Keratinocyte (primary cell): Measurements from ENCODE around the gene NAALADL2. TPM values are rescaled to one million over a fixed set of nuclear protein-coding genes. Genes with fewer than 3 reads are reported as not detected.
A peak's percentile ranks its signal among the peaks of the same experiment; 100 is the strongest.

Source experiments
- DNase-seq: peaks from one replicate; pipeline ENCODE4 v3.0.0-alpha.2; 2011; ENCODE audit warnings: low read depth, missing footprints, low spot score
- FAIRE-seq: peaks from 2 replicates; lab custom pipeline; 2011; peaks lifted over from hg19 to GRCh38; lab: Jason Lieb, UNC
- H2AFZ ChIP-seq: 2 replicates; pipeline ENCODE4 v1.6.0; 2012; ENCODE audit warnings: low read length, control low read depth, inconsistent platforms; ENCODE audit not compliant: control insufficient read depth
- H3K27ac ChIP-seq: 2 replicates; pipeline ENCODE4 v1.5.1; 2011; ENCODE audit warnings: low read length; ENCODE audit not compliant: control insufficient read depth, insufficient read depth
- H3K27me3 ChIP-seq: 3 replicates; pipeline ENCODE4 v1.6.0; 2011; ENCODE audit warnings: low read length; ENCODE audit not compliant: control insufficient read depth, insufficient read depth; ENCODE audit errors: extremely low read depth
- H3K36me3 ChIP-seq, 2 experiments: 2 replicates in 1 of 2; 3 replicates in 1 of 2; pipeline ENCODE4 v1.5.1; 2011; ENCODE audit warnings: low read length in 2 of 2, mild to moderate bottlenecking in 1 of 2; ENCODE audit not compliant: control insufficient read depth in 2 of 2, insufficient read depth in 2 of 2; ENCODE audit errors: extremely low read depth in 1 of 2
- H3K4me1 ChIP-seq: 3 replicates; pipeline ENCODE4 v1.5.1; 2011; ENCODE audit warnings: low read length; ENCODE audit not compliant: control insufficient read depth, insufficient read depth; ENCODE audit errors: extremely low read depth
- H3K4me2 ChIP-seq: 3 replicates; pipeline ENCODE4 v1.6.0; 2011; ENCODE audit warnings: low read depth, low read length; ENCODE audit not compliant: control insufficient read depth, insufficient read depth; ENCODE audit errors: extremely low read depth
- H3K4me3 ChIP-seq, 3 experiments: fragments of 200-600 bp in 1 of 3; sonication (generic) in 1 of 3; 2 replicates in 2 of 3; 3 replicates in 1 of 3; pipeline ENCODE4 v1.5.1; 2011 to 2016; ENCODE audit warnings: low read length in 3 of 3, mild to moderate bottlenecking in 3 of 3, control low read depth in 2 of 3, inconsistent platforms in 1 of 3, low read depth in 1 of 3, mixed read lengths in 1 of 3, mixed run types in 1 of 3, moderate library complexity in 1 of 3; ENCODE audit not compliant: control insufficient read depth in 2 of 3, insufficient read depth in 2 of 3; ENCODE audit errors: extremely low read depth in 1 of 3
- H3K79me2 ChIP-seq: 2 replicates; pipeline ENCODE4 v1.6.0; 2012; ENCODE audit warnings: low read length; ENCODE audit not compliant: control insufficient read depth, insufficient read depth
- H3K9ac ChIP-seq: 3 replicates; pipeline ENCODE4 v1.6.0; 2011; ENCODE audit warnings: low read length; ENCODE audit not compliant: control insufficient read depth, insufficient read depth; ENCODE audit errors: extremely low read depth
- H3K9me1 ChIP-seq: 3 replicates; pipeline ENCODE4 v1.6.0; 2011; ENCODE audit warnings: low read length; ENCODE audit not compliant: control insufficient read depth, insufficient read depth; ENCODE audit errors: extremely low read depth
- H3K9me3 ChIP-seq: 2 replicates; pipeline ENCODE4 v1.5.1; 2012; ENCODE audit warnings: low read depth, low read length; ENCODE audit not compliant: control insufficient read depth
- H4K20me1 ChIP-seq: 3 replicates; pipeline ENCODE4 v1.6.0; 2011; ENCODE audit warnings: low read length; ENCODE audit not compliant: control insufficient read depth, insufficient read depth; ENCODE audit errors: extremely low read depth
- CTCF ChIP-seq, 3 experiments: IDR thresholded peaks in 1 of 3; conservative IDR thresholded peaks in 1 of 3; optimal IDR thresholded peaks in 1 of 3; 2 replicates in 2 of 3; 3 replicates in 1 of 3; pipeline versions ENCODE3 to v1.5.1; 2011; ENCODE audit warnings: low read length in 3 of 3, mild to moderate bottlenecking in 3 of 3, moderate library complexity in 2 of 3, control low read depth in 1 of 3, inconsistent platforms in 1 of 3; ENCODE audit not compliant: insufficient read depth in 2 of 3; ENCODE audit errors: extremely low read depth in 1 of 3
- EZH2 ChIP-seq: IDR thresholded peaks from one replicate; pipeline ENCODE4 v1.6.1; 2012; ENCODE audit warnings: inconsistent platforms, mild to moderate bottlenecking, low read length, moderate library complexity
- dilution Hi-C: fragments of 300-500 bp; cut with MboI; formaldehyde crosslinking; loops from one replicate; pipeline ENCODE4 v1.7.0; 2020; ENCODE audit warnings: low sequenced_read_pairs; ENCODE audit not compliant: extremely low pct_ligation_motif_present
- polyA plus RNA-seq, 5 experiments: library from polyadenylated mRNA; depleted of rRNA in 3 of 5; stranded (reverse) in 3 of 5; stranded (forward) in 1 of 5; unstranded in 1 of 5; fragments of >200 nt; gene quantifications; 1 replicate in 1 of 5; 2 replicates in 3 of 5; 3 replicates in 1 of 5; pipeline versions ENCODE4 v1.2.1 to v1.2.3, GENCODE V29; 2011 to 2012; ENCODE audit warnings: missing spikeins in 2 of 5, low read depth in 1 of 5, low replicate concordance in 1 of 5

The NAALADL2 gene
- polyA plus RNA-seq, 1 donor (not counting 4 experiments of a cell fraction or from before 2014, with no cell fraction given): 0.75 TPM

GRCh38 chr3:175746308-175746707 is 887.2 kb downstream of the NAALADL2 start:
- no peak overlapping the region for H3K9ac ChIP-seq
- no peaks in the 10 kb centered on the region for H3K9me3 ChIP-seq
- H3K4me1 ChIP-seq: peaks cover 20% of the 10 kb centered on the region
- H4K20me1 ChIP-seq: no peaks in the 10 kb centered on the region
- no peaks in the 10 kb centered on the region for H3K9me1 ChIP-seq
- TF ChIP-seq EZH2: no peak
- no peak for TF ChIP-seq CTCF (optimal IDR thresholded peaks at IDR 0.05 in 1 of 3, IDR thresholded peaks at IDR 0.05 in 1 of 3, conservative IDR thresholded peaks at IDR 0.05 in 1 of 3; ENCODE audit: extremely low read depth in 1 of 3, insufficient read depth in 2 of 3, low read length in 3 of 3)
- no peaks in the 10 kb centered on the region for H3K27me3 ChIP-seq
- H3K27ac ChIP-seq: no peak overlapping the region
- DNase-seq: no peak
- dilution Hi-C loops: no loop called here
- no peak overlapping the region for H3K4me2 ChIP-seq
- no peak for FAIRE-seq
- H3K36me3 ChIP-seq: no peaks in the 10 kb centered on the region
- no peaks in the 10 kb centered on the region for H3K79me2 ChIP-seq
- no peak overlapping the region for H3K4me3 ChIP-seq
- H2AFZ ChIP-seq: no peak overlapping the region

GRCh38 chr3:175748087-175748730 is 889.1 kb downstream of the NAALADL2 start:
- H3K9ac ChIP-seq: no peak overlapping the region
- H3K4me1 ChIP-seq: peaks cover 20% of the 10 kb centered on the region
- no peak overlapping the region for H2AFZ ChIP-seq
- H3K27me3 ChIP-seq: no peaks in the 10 kb centered on the region
- dilution Hi-C loops: no loop called here
- FAIRE-seq: peak; percentile 51
- no peak for TF ChIP-seq EZH2
- TF ChIP-seq CTCF (optimal IDR thresholded peaks at IDR 0.05 in 1 of 3, IDR thresholded peaks at IDR 0.05 in 1 of 3, conservative IDR thresholded peaks at IDR 0.05 in 1 of 3; ENCODE audit: extremely low read depth in 1 of 3, insufficient read depth in 2 of 3, low read length in 3 of 3): no peak
- H4K20me1 ChIP-seq: no peaks in the 10 kb centered on the region
- no peak overlapping the region for H3K4me2 ChIP-seq
- no peaks in the 10 kb centered on the region for H3K36me3 ChIP-seq
- H3K9me1 ChIP-seq: no peaks in the 10 kb centered on the region
- no peak for DNase-seq
- no peak overlapping the region for H3K4me3 ChIP-seq
- no peaks in the 10 kb centered on the region for H3K79me2 ChIP-seq
- H3K9me3 ChIP-seq: no peaks in the 10 kb centered on the region
- no peak overlapping the region for H3K27ac ChIP-seq
